Kidney epithelial cell (primary cell): ENCODE results near the gene DBNDD1. TPM values are rescaled to one million over a fixed set of nuclear protein-coding genes. Genes with fewer than 3 reads are reported as not detected.

Experiments
- DNase-seq: peaks from one replicate; pipeline ENCODE4 v3.0.0-alpha.2; 2010; ENCODE audit warnings: low read depth
- H3K27me3 ChIP-seq: 2 replicates; pipeline ENCODE4 v1.6.0; 2011; ENCODE audit warnings: low read length; ENCODE audit not compliant: control insufficient read depth, insufficient read depth
- H3K36me3 ChIP-seq: 2 replicates; pipeline ENCODE4 v1.5.1; 2011; ENCODE audit warnings: low read length; ENCODE audit not compliant: control insufficient read depth, insufficient read depth
- H3K4me3 ChIP-seq: 2 replicates; pipeline ENCODE4 v1.5.1; 2011; ENCODE audit warnings: low read depth, mild to moderate bottlenecking, control low read depth, low read length
- total RNA-seq: library from RNA; depleted of rRNA; stranded (reverse); fragments of >200 nt; gene quantifications from 2 replicates; pipeline ENCODE4 v1.2.3, GENCODE V29; 2015
- TF ChIP-seq, protein P1 (sequence below): IDR thresholded peaks from 2 replicates; pipeline ENCODE4 v1.5.1; 2011; ENCODE audit warnings: mild to moderate bottlenecking, moderate library complexity, low read length, control low read depth, inconsistent platforms; ENCODE audit not compliant: insufficient read depth, poor library complexity, severe bottlenecking

Gene DBNDD1
- total RNA-seq, 1 donor from 2014 or later, result 27.2 TPM

DNA sequence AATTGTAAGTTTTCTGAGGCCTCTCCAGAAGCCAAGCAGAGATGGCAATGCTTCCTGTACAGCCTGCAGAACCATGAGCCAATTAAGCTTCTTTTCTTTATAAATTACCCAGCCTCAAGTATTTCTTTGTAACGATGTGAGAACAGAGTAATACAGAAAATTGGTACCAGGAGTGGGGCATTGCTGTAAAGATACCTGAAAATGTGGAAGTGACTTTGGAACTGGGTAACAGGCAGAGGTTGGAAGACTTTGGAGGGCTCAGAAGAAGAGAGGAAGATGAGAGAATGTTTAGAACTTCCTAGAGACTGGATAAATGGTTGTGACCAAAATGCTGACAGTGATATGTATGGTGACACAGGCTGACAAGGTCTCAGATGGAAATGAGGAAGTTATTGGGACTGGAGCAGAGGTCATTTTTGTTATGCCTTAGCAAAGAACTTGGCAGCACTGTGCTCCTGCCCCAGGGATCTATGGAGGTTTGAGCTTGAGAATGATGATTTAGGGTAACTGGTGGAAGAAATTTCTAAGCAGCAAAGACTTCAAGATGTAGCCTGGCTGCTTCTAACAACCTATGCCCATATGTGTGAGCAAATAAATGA lies 34.7 kb upstream of the DBNDD1 start:
- DNase-seq, result no peak
- H3K4me3 ChIP-seq, result no peak overlapping the region
- H3K27me3 ChIP-seq, result no peaks in the 10 kb centered on the region
- no peaks in the 10 kb centered on the region for H3K36me3 ChIP-seq
- TF ChIP-seq, protein P1, sequence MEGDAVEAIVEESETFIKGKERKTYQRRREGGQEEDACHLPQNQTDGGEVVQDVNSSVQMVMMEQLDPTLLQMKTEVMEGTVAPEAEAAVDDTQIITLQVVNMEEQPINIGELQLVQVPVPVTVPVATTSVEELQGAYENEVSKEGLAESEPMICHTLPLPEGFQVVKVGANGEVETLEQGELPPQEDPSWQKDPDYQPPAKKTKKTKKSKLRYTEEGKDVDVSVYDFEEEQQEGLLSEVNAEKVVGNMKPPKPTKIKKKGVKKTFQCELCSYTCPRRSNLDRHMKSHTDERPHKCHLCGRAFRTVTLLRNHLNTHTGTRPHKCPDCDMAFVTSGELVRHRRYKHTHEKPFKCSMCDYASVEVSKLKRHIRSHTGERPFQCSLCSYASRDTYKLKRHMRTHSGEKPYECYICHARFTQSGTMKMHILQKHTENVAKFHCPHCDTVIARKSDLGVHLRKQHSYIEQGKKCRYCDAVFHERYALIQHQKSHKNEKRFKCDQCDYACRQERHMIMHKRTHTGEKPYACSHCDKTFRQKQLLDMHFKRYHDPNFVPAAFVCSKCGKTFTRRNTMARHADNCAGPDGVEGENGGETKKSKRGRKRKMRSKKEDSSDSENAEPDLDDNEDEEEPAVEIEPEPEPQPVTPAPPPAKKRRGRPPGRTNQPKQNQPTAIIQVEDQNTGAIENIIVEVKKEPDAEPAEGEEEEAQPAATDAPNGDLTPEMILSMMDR, result no peak

DNA sequence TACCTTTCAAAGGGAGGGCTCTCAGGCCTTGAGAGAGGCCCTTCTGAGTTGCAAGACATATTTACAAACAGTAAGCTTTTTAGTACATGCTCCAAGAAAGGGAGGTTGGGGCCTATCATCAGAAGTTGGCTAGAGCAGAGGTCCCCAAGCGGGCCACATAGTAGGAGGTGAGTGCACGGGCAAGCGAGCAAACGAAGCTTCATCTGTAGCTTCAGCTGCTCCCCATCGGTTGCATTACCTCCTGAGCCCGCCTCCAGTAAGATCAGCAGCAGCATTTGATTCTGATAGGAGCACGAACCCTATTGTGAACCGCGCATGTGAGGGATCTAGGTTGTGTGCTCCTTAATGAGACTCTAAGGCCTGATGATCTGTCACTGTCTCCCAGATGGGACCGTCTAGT lies 31.7 kb upstream of the DBNDD1 start:
- H3K4me3 ChIP-seq, result no peak overlapping the region
- H3K36me3 ChIP-seq, result no peaks in the 10 kb centered on the region
- no peak for DNase-seq
- no peaks in the 10 kb centered on the region for H3K27me3 ChIP-seq
- TF ChIP-seq, protein P1, result no peak

DNA sequence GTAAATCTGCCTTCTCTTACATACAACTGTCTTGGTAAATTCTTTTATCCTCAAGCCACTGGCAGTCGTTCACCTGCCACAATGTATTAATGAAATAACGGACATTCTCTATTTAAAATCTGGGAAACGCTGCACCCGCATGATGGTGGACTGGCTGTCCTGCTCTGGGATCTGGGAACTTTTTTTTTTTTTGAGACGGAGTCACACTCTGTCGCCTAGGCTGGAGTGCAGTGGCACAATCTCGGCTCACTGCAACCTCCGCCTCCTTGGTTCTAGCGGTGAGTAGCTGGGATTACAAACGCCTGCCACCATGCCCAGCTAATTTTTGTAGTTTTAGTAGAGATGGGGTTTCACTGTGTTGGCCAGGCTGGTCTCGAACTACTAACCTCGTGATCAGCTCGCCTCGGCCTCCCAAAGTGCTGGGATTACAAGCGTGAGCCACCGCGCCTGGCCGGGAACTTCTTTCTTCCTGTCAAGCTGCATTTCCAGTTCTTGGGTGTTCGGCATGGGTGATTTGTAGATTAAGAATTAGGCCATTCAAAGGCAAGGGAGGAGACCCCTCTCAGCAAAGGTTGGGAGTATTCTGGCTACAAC lies 29.6 kb upstream of the DBNDD1 start:
- no peak for DNase-seq
- TF ChIP-seq, protein P1, result no peak
- no peaks in the 10 kb centered on the region for H3K27me3 ChIP-seq
- peaks cover 1% of the 10 kb centered on the region for H3K36me3 ChIP-seq
- H3K4me3 ChIP-seq, result no peak overlapping the region

DNA sequence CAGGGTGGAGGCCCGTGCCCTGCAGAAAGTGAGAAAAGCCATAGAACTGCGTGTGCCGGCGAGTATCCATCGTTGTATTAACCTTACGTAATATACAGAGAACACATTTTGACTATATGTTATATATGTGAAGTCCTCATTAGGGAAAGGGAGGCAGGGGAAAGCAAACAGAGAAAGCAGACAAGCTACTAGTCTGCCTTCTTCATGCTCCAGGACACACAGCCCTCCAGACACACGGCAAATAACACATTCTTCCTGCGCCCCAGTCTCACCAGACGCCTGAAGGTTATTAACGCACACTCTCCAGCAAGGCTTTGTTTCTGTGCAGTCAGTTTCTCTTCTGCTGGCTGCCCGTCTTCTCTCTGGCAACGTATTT lies 29.1 kb upstream of the DBNDD1 start:
- no peaks in the 10 kb centered on the region for H3K27me3 ChIP-seq
- TF ChIP-seq, protein P1, result no peak
- DNase-seq, result no peak
- H3K4me3 ChIP-seq, result no peak overlapping the region
- H3K36me3 ChIP-seq, result peaks cover 1% of the 10 kb centered on the region

DNA sequence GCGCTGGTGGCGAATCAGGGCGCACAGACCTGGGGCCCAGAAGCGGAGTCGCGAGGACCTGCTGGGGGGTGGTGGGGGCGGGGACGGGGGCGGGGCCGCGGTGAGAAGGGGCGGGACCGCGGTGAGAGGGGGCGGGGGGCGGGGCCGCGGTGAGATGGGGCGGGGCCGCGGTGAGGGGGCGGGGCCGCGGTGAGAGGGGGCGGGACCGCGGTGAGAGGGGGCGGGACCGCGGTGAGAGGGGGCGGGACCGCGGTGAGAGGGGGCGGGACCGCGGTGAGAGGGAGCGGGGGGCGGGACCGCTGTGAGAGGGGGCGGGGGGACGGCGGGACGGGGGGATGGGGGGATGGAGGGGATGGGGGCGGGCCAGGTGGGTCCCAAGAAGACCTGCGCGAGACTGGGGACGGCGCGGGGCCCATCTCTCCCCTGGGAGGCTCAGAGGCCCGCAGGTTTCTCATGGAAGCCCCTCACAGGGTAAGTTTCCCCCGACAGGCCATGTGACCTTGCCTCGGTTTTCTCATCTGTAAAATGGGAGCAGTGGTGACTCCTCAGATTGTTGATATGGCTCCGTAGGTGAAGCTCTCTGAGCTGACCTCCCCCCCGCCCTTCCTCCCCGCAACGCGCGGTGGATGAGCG lies 28.6 kb upstream of the DBNDD1 start:
- H3K27me3 ChIP-seq, result no peaks in the 10 kb centered on the region
- no peak for DNase-seq
- H3K36me3 ChIP-seq, result peaks cover 2% of the 10 kb centered on the region
- H3K4me3 ChIP-seq, result peak overlapping the region; percentile 27
- TF ChIP-seq, protein P1, result no peak
